ENCODE data around the gene MDH1B. TPM values are rescaled to one million over a fixed set of nuclear protein-coding genes. Genes with fewer than 3 reads are reported as not detected.

Gene MDH1B
- total and polyA plus RNA-seq, 2 donors (not counting 3 experiments of a cell fraction or from before 2014, with no cell fraction given) = 0.29 TPM; not detected in 1

DNA sequence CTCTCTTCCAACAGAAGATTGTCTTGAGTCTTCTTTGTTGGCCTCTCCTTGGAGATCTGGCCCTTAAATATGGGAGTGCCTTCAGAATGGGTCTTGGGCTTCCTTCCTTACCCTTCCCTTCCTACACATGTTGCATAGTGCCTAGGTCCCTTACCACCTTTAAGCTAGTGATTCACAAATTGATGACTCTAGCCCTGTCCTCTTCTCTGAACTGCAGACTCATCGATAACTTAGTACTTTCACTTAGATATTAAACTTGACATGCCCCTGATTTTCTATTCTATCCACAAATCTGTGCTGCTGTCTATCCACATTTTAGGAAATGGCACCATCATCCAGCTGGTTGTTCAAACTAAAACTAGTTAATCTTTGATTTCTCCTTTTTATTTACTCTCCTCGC lies 37.8 kb downstream of the MDH1B start:
- H4K20me1 ChIP-seq (replicated peaks; ENCODE audit: control insufficient read depth, extremely low read depth, insufficient read depth, low read length) = no peaks in the 10 kb centered on the region
- H3K27ac ChIP-seq (ENCODE audit: insufficient read depth, low read depth, low read length) = no peak overlapping the region
- no peaks in the 10 kb centered on the region for H3K79me2 ChIP-seq (ENCODE audit: control insufficient read depth, insufficient read depth, low read length)
- no peaks in the 10 kb centered on the region for H3K9me1 ChIP-seq (replicated peaks; ENCODE audit: control insufficient read depth, extremely low read depth, insufficient read depth, low read length)
- H3K4me1 ChIP-seq (ENCODE audit: control insufficient read depth, extremely low read depth, insufficient read depth, low read length) = no peaks in the 10 kb centered on the region
- H2AFZ ChIP-seq (ENCODE audit: low read depth, low read length) = no peak overlapping the region
- no TSS peak for BruUV-seq (replicated peaks)
- POLR2A ChIA-PET = no interaction called here
- H3K9ac ChIP-seq (replicated peaks; ENCODE audit: extremely low read depth, insufficient read depth, low read length) = no peak overlapping the region
- no peaks in the 10 kb centered on the region for H3K9me3 ChIP-seq (replicated peaks; ENCODE audit: control insufficient read depth, insufficient read depth, low read length)
- no peaks in the 10 kb centered on the region for H3K36me3 ChIP-seq (ENCODE audit: control insufficient read depth in 2 of 2, extremely low read depth in 1 of 2, insufficient read depth in 2 of 2, low read length in 2 of 2)
- CTCF ChIA-PET = no interaction called here
- FAIRE-seq (no peak), DNase-seq (ENCODE audit: low read depth, low spot score) (no peak)
- intact Hi-C loops (cut with micrococcal nuclease) = no loop called here
- H3K4me3 ChIP-seq (replicated peaks in 1 of 3; ENCODE audit: insufficient read depth in 1 of 3, low read depth in 1 of 3, low read length in 3 of 3) = no peak overlapping the region
- dilution Hi-C loops (cut with MboI; ENCODE audit: extremely low pct_ligation_motif_present, low sequenced_read_pairs) = no loop called here
- no peak overlapping the region for H3K4me2 ChIP-seq (ENCODE audit: insufficient read depth, low read length)
- H3K27me3 ChIP-seq (ENCODE audit: control insufficient read depth in 2 of 2, insufficient read depth in 2 of 2, low read length in 2 of 2) = peaks cover 0 to 7% of the 10 kb centered on the region in 2 experiments
- no peak for TF ChIP-seq MYC (IDR thresholded peaks at IDR 0.05; ENCODE audit: low read depth, low read length)
- no peak for TF ChIP-seq FOS (IDR thresholded peaks at IDR 0.05; ENCODE audit: borderline replicate concordance, insufficient read depth, low read length)
- no peak for TF ChIP-seq EZH2 (IDR thresholded peaks at IDR 0.05; ENCODE audit: borderline replicate concordance, low read depth, low read length, severe bottlenecking)
- no peak for TF ChIP-seq GATA2 (IDR thresholded peaks at IDR 0.05; ENCODE audit: insufficient read depth, insufficient read length, low read depth, low read length)
- TF ChIP-seq, protein P1, sequence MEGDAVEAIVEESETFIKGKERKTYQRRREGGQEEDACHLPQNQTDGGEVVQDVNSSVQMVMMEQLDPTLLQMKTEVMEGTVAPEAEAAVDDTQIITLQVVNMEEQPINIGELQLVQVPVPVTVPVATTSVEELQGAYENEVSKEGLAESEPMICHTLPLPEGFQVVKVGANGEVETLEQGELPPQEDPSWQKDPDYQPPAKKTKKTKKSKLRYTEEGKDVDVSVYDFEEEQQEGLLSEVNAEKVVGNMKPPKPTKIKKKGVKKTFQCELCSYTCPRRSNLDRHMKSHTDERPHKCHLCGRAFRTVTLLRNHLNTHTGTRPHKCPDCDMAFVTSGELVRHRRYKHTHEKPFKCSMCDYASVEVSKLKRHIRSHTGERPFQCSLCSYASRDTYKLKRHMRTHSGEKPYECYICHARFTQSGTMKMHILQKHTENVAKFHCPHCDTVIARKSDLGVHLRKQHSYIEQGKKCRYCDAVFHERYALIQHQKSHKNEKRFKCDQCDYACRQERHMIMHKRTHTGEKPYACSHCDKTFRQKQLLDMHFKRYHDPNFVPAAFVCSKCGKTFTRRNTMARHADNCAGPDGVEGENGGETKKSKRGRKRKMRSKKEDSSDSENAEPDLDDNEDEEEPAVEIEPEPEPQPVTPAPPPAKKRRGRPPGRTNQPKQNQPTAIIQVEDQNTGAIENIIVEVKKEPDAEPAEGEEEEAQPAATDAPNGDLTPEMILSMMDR (IDR thresholded peaks at IDR 0.05; ENCODE audit: extremely low read depth in 1 of 2, insufficient read depth in 1 of 2, low read depth in 1 of 2, low read length in 2 of 2) = no peak
- TF ChIP-seq POLR2A (IDR thresholded peaks at IDR 0.05; ENCODE audit: low read depth, low read length) = no peak
- TF ChIP-seq, protein P2, sequence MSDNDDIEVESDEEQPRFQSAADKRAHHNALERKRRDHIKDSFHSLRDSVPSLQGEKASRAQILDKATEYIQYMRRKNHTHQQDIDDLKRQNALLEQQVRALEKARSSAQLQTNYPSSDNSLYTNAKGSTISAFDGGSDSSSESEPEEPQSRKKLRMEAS (IDR thresholded peaks at IDR 0.05; ENCODE audit: insufficient read depth, insufficient read length) = no peak
- no peak for TF ChIP-seq JUN (IDR thresholded peaks at IDR 0.05; ENCODE audit: borderline replicate concordance, insufficient read depth, insufficient read length, low read depth)
- no peak for TF ChIP-seq POLR2AphosphoS5 (IDR thresholded peaks at IDR 0.05; ENCODE audit: insufficient read depth, low read depth, low read length)
